ENCODE measurements around the gene SH3RF3. TPM values are rescaled to one million over a fixed set of nuclear protein-coding genes. Genes with fewer than 3 reads are reported as not detected.

The SH3RF3 gene
- total and polyA plus RNA-seq, 10 of the 15 experiments (the other 5 are each of a cell fraction or from before 2014, with no cell fraction given) = 0.08 to 8.8 (median 2.3) TPM

DNA sequence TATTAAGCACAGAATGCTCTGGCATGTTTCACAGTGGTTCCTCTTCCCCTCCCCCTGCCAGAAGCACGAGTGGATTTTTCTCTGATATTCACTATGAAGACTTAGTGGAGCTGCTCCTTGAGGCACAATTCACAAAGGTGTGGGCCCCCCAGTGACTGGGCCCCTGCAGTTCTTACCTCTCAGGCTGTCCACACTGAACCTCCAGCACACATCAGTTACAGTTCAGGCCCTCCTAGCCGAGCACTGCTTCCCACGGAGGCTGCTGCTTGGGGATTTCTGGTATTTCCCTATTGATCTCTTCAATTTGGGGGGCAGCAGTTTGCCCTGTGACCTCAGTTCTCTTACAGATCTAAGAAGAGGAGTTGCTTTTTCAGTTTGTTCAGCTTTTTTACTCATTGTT is 236.1 kb downstream of the SH3RF3 start:
- Histone ChIP-seq H3K79me2 (ENCODE audit: control insufficient read depth, insufficient read depth, low read length) (no peaks in the 10 kb centered on the region), H3K4me2 (ENCODE audit: control insufficient read depth, insufficient read depth) (no peak overlapping the region), H3K36me3 (ENCODE audit: control insufficient read depth in 2 of 2, insufficient read depth in 2 of 2, low read length in 1 of 2) (no peaks in the 10 kb centered on the region), H3K27me3 (replicated peaks in 1 of 2; ENCODE audit: control insufficient read depth in 2 of 2, insufficient read depth in 2 of 2, low read length in 1 of 2) (no peaks in the 10 kb centered on the region), H2AFZ (ENCODE audit: control insufficient read depth, low read depth, low read length) (no peak overlapping the region), H3K27ac (ENCODE audit: control insufficient read depth, insufficient read depth) (no peak overlapping the region), H3K9me3 (replicated peaks; ENCODE audit: control insufficient read depth, insufficient read depth, low read length) (no peaks in the 10 kb centered on the region), H3K4me3 (no peak overlapping the region), H4K20me1 (ENCODE audit: control insufficient read depth, insufficient read depth) (no peaks in the 10 kb centered on the region), H3K4me1 (ENCODE audit: control insufficient read depth, insufficient read depth, low read length) (no peaks in the 10 kb centered on the region; the same call in 1 of the 2 replicates), H3K9ac (ENCODE audit: control insufficient read depth, insufficient read depth, low read length) (no peak overlapping the region)
- ChIA-PET RAD21 (ENCODE audit: unreplicated experiment) (no interaction called here), SMC1A (ENCODE audit: uncharacterized antibody, unreplicated experiment) (interaction anchor here (1.6 kb wide), 1 partner anchor 33 kb away, joined by 3 read pairs; no protein-coding TSS in a partner anchor), POLR2A (no interaction called here), CTCF (interaction anchor here (0.9 kb wide), 1 partner anchor 22 kb away, joined by 3 read pairs; no protein-coding TSS in a partner anchor)
- DNase-seq (ENCODE audit: low read depth, low spot score) = no peak
- TF ChIP-seq WRNIP1 (IDR thresholded peaks at IDR 0.05; ENCODE audit: borderline replicate concordance, low read depth, low read length) (no peak), MYC (IDR thresholded peaks at IDR 0.05; ENCODE audit: insufficient read depth, insufficient read length, insufficient replicate concordance, low read length, severe bottlenecking) (no peak), RELA (IDR thresholded peaks at IDR 0.05; ENCODE audit: borderline replicate concordance, partially characterized antibody) (no peak), DPF2 (IDR thresholded peaks at IDR 0.05) (no peak)
- no peak for ATAC-seq
- 33% methylated on average over 3 of the region's 3 CpGs for WGBS (ENCODE audit: insufficient coverage, insufficient replicate concordance, low lambda C conversion rate, missing lambda C conversion rate)
- in situ Hi-C loops (cut with MboI) = no loop called here
- intact Hi-C loops (cut with micrococcal nuclease; ENCODE audit: unreplicated experiment) = no loop called here
- no peak for FAIRE-seq
- no TSS peak for BruUV-seq (replicated peaks)

DNA sequence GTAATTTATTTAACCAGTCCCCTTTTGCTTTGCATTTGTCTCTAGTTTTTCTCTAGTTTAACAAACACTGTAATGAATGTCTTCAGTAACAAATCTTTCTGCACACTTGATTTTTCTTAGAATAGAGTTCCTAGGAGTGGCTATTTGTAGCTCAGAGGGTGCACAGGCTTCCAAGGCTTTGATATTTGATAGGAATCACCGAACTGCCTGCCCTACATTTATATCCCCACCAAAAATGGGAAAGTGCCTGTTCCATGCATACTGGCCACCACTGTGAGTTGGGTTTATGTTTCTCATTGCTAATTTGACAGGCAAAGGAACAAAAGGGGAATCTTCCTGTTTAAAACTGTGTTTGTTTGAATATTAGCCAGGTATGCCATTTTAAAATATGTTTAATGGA is 238.7 kb downstream of the SH3RF3 start:
- intact Hi-C loops (cut with micrococcal nuclease; ENCODE audit: unreplicated experiment) (no loop called here), in situ Hi-C loops (cut with MboI) (no loop called here)
- Histone ChIP-seq H3K4me2 (ENCODE audit: control insufficient read depth, insufficient read depth) (no peak overlapping the region), H3K79me2 (ENCODE audit: control insufficient read depth, insufficient read depth, low read length) (no peaks in the 10 kb centered on the region), H3K36me3 (ENCODE audit: control insufficient read depth in 2 of 2, insufficient read depth in 2 of 2, low read length in 1 of 2) (no peaks in the 10 kb centered on the region), H3K27me3 (replicated peaks in 1 of 2; ENCODE audit: control insufficient read depth in 2 of 2, insufficient read depth in 2 of 2, low read length in 1 of 2) (no peaks in the 10 kb centered on the region), H3K4me1 (ENCODE audit: control insufficient read depth, insufficient read depth, low read length) (no peaks in the 10 kb centered on the region; the same call in 1 of the 2 replicates), H3K27ac (ENCODE audit: control insufficient read depth, insufficient read depth) (no peak overlapping the region), H3K9me3 (replicated peaks; ENCODE audit: control insufficient read depth, insufficient read depth, low read length) (no peaks in the 10 kb centered on the region), H2AFZ (ENCODE audit: control insufficient read depth, low read depth, low read length) (no peak overlapping the region), H3K4me3 (no peak overlapping the region), H3K9ac (ENCODE audit: control insufficient read depth, insufficient read depth, low read length) (no peak overlapping the region), H4K20me1 (ENCODE audit: control insufficient read depth, insufficient read depth) (no peaks in the 10 kb centered on the region)
- POLR2A ChIA-PET = no interaction called here
- CTCF ChIA-PET = interaction anchor here (1.2 kb wide), 1 partner anchor 36 kb away, joined by 3 read pairs; no protein-coding TSS in a partner anchor
- no peak for DNase-seq (ENCODE audit: low read depth, low spot score)
- ATAC-seq = no peak
- BruUV-seq (replicated peaks) = no TSS peak
- no peak for FAIRE-seq
- SMC1A ChIA-PET (ENCODE audit: uncharacterized antibody, unreplicated experiment) = no interaction called here
- RAD21 ChIA-PET (ENCODE audit: unreplicated experiment) = no interaction called here
- 6% methylated on average over 1 of the region's 1 CpG for WGBS (ENCODE audit: insufficient coverage, insufficient replicate concordance, low lambda C conversion rate, missing lambda C conversion rate)
- no peak for TF ChIP-seq FOS (IDR thresholded peaks at IDR 0.05; ENCODE audit: borderline replicate concordance, extremely low read depth, insufficient read length)
- TF ChIP-seq MTA2 (IDR thresholded peaks at IDR 0.05; ENCODE audit: low read depth) = no peak
- no peak for TF ChIP-seq WRNIP1 (IDR thresholded peaks at IDR 0.05; ENCODE audit: borderline replicate concordance, low read depth, low read length)
- no peak for TF ChIP-seq NR2C1 (IDR thresholded peaks at IDR 0.05)
- no peak for TF ChIP-seq KDM1A (IDR thresholded peaks at IDR 0.05; ENCODE audit: borderline replicate concordance)
- TF ChIP-seq, protein P1, sequence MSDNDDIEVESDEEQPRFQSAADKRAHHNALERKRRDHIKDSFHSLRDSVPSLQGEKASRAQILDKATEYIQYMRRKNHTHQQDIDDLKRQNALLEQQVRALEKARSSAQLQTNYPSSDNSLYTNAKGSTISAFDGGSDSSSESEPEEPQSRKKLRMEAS (IDR thresholded peaks at IDR 0.05; ENCODE audit: low read depth, low read length) = no peak
- TF ChIP-seq, protein P2, sequence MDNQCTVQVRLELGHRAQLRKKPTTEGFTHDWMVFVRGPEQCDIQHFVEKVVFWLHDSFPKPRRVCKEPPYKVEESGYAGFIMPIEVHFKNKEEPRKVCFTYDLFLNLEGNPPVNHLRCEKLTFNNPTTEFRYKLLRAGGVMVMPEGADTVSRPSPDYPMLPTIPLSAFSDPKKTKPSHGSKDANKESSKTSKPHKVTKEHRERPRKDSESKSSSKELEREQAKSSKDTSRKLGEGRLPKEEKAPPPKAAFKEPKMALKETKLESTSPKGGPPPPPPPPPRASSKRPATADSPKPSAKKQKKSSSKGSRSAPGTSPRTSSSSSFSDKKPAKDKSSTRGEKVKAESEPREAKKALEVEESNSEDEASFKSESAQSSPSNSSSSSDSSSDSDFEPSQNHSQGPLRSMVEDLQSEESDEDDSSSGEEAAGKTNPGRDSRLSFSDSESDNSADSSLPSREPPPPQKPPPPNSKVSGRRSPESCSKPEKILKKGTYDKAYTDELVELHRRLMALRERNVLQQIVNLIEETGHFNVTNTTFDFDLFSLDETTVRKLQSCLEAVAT (IDR thresholded peaks at IDR 0.05) = no peak
- TF ChIP-seq KAT2A (conservative IDR thresholded peaks at IDR 0.05; ENCODE audit: control insufficient read depth, low read depth, low read length) = no peak
- TF ChIP-seq SPI1 (IDR thresholded peaks at IDR 0.05; ENCODE audit: borderline replicate concordance, insufficient read depth, low read depth, low read length) = no peak
- no peak for TF ChIP-seq CEBPB (IDR thresholded peaks at IDR 0.05; ENCODE audit: borderline replicate concordance in 1 of 2, low read depth in 2 of 2, low read length in 2 of 2)
- TF ChIP-seq, protein P3, sequence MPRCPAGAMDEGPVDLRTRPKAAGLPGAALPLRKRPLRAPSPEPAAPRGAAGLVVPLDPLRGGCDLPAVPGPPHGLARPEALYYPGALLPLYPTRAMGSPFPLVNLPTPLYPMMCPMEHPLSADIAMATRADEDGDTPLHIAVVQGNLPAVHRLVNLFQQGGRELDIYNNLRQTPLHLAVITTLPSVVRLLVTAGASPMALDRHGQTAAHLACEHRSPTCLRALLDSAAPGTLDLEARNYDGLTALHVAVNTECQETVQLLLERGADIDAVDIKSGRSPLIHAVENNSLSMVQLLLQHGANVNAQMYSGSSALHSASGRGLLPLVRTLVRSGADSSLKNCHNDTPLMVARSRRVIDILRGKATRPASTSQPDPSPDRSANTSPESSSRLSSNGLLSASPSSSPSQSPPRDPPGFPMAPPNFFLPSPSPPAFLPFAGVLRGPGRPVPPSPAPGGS (IDR thresholded peaks at IDR 0.05; ENCODE audit: borderline replicate concordance, insufficient read depth, low read depth, low read length, poor library complexity, severe bottlenecking) = no peak
- TF ChIP-seq JUNB (IDR thresholded peaks at IDR 0.05) = no peak

Data from GM12878 (cell line).